ENCODE data around the gene FBP2. TPM values are rescaled to one million over a fixed set of nuclear protein-coding genes. Genes with fewer than 3 reads are reported as not detected.
"Not testable (repeated sequence)": the region's sequence is repeated elsewhere in the genome, so short reads cannot be mapped to it uniquely, and the experiment has no call there.

Gene FBP2
- total and polyA plus RNA-seq, 2 donors, result 0.56 to 2.2 TPM

- no peaks in the 10 kb centered on the region for H3K36me3 ChIP-seq (ENCODE audit: insufficient read depth)
- no peak for DNase-seq (ENCODE audit: extremely low spot score)
- WGBS, result 70% methylated on average over 2 of the region's 2 CpGs
- no peak overlapping the region for H3K4me3 ChIP-seq (ENCODE audit: low read depth, low read length)
- H3K27ac ChIP-seq (ENCODE audit: low read depth), result no peak overlapping the region
- no peaks in the 10 kb centered on the region for H3K4me1 ChIP-seq (ENCODE audit: insufficient read depth)
Observed at GRCh38 chr9:94567271-94567670, 26.4 kb downstream of the FBP2 start.

- no peaks in the 10 kb centered on the region for H3K4me1 ChIP-seq (ENCODE audit: insufficient read depth)
- no peak for DNase-seq (ENCODE audit: extremely low spot score)
- no peak overlapping the region for H3K4me3 ChIP-seq (ENCODE audit: low read depth, low read length)
- H3K27ac ChIP-seq (ENCODE audit: low read depth), result no peak overlapping the region
- H3K36me3 ChIP-seq (ENCODE audit: insufficient read depth), result no peaks in the 10 kb centered on the region
Observed at GRCh38 chr9:94566550-94566949, 27.1 kb downstream of the FBP2 start.

DNA sequence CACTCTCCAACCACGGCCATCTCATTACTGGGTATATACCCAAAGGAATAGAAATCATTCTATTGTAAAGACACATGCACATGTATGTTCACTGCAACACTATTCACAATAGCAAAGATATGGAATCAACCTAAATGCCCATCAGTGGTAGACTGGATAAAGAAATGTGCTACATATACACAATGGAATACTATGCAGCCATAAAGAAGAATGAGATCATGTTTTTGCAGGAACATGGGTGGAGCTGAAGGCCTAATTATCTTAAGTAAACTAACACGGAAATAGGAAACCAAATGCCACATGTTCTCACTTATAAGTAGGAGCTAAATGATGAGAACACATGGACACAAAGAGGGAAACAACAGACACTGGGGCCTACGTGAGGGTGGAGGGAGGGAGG lies 29.3 kb downstream of the FBP2 start:
- H3K27ac ChIP-seq (ENCODE audit: low read depth); DNase-seq (ENCODE audit: extremely low spot score); H3K4me1 ChIP-seq (ENCODE audit: insufficient read depth); H3K4me3 ChIP-seq (ENCODE audit: low read depth, low read length); H3K36me3 ChIP-seq (ENCODE audit: insufficient read depth): not testable (repeated sequence)
- 77% methylated on average over 3 of the region's 3 CpGs for WGBS

GRCh38 chr9:94563548-94563947 lies 30.1 kb downstream of the FBP2 start:
- H3K4me1 ChIP-seq (ENCODE audit: insufficient read depth), result no peaks in the 10 kb centered on the region
- DNase-seq (ENCODE audit: extremely low spot score), result no peak
- no peak overlapping the region for H3K4me3 ChIP-seq (ENCODE audit: low read depth, low read length)
- no peaks in the 10 kb centered on the region for H3K36me3 ChIP-seq (ENCODE audit: insufficient read depth)
- no peak overlapping the region for H3K27ac ChIP-seq (ENCODE audit: low read depth)
- WGBS, result 83% methylated on average over 2 of the region's 2 CpGs

GRCh38 chr9:94560237-94560636 lies 33.4 kb downstream of the FBP2 start:
- no peaks in the 10 kb centered on the region for H3K4me1 ChIP-seq (ENCODE audit: insufficient read depth)
- H3K4me3 ChIP-seq (ENCODE audit: low read depth, low read length), result no peak overlapping the region
- 93% methylated on average over 6 of the region's 6 CpGs for WGBS
- H3K36me3 ChIP-seq (ENCODE audit: insufficient read depth), result no peaks in the 10 kb centered on the region
- DNase-seq (ENCODE audit: extremely low spot score), result no peak
- no peak overlapping the region for H3K27ac ChIP-seq (ENCODE audit: low read depth)

- Histone ChIP-seq H3K36me3 (ENCODE audit: insufficient read depth) (no peaks in the 10 kb centered on the region), H3K4me3 (ENCODE audit: low read depth, low read length) (no peak overlapping the region), H3K27ac (ENCODE audit: low read depth) (no peak overlapping the region), H3K4me1 (ENCODE audit: insufficient read depth) (no peaks in the 10 kb centered on the region)
- 87% methylated on average over 4 of the region's 4 CpGs for WGBS
- DNase-seq (ENCODE audit: extremely low spot score), result no peak
Observed at GRCh38 chr9:94557376-94557775, 36.2 kb downstream of the FBP2 start.

DNA sequence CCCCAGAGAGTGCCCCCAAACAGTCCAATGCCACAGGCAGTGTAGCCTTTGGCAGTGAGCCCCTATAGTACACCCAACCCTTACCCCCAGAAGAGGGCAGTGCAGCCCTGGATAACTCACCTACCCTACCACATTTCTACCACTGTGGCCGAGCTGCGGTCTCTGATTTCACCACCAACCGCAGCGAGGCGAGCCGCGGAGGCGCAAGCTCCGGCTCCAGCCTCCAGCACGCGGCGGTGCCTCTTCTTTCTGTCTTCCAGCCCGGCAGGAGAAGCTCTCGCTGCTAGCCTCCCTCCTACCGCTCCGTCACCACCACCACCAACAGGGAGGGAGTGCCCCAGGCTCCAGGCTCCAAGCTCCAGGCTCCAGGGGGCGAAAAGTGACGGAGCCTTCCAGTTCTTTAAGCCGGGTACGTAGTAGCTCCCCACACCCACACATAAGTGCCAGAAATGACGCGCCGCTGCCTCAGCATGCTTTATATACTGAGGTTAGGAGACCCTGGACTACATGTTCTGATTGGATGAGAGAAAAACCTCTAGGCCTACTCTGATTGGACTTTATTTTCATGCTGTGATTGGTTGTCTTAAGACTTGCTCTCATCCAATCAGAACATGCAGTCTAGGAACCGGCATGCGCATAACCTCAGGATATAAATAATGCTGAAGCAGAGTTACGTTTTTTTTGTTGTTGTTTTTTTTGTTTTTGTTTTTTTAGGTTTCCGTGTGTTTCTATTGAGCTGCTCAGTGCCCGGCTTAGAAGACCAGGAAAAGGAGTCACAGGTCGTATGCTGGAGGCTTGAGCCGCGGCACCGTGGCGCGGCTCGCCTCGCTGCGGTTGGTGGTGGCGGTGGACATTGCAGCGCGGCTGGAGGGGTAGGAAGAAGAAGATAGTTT lies 38.9 kb downstream of the FBP2 start, which contains the start of gene PCAT7:
Gene PCAT7, plus strand, starts transcription at position 645 of the 893 bp plus-strand sequence.
- H3K27ac ChIP-seq (ENCODE audit: low read depth), result peak within 1 kb of the TSS; percentile 4
- H3K36me3 ChIP-seq (ENCODE audit: insufficient read depth), result no peaks in the 10 kb centered on the region
- no peak for DNase-seq (ENCODE audit: extremely low spot score)
- 82% methylated on average over 40 of the region's 40 CpGs for WGBS
- H3K4me3 ChIP-seq (ENCODE audit: low read depth, low read length), result no peak within 1 kb of the TSS
- no peaks in the 10 kb centered on the region for H3K4me1 ChIP-seq (ENCODE audit: insufficient read depth)

DNA sequence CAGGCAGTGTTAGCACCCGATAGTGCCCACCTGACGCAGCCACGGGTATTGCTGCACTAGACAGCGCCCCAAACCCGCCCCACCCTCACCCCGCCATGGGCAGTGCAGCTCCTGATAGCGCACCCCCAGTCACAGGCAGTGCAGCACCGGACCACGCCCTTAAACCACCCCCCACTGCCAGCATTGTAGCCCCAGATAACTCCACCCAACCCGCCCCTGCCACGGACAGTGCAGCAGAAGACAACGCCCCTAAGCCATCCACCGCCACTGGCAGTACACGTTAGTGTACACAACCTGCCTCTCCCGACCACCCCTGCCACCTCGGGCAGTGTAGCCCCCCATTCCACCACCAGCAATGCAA lies 39.6 kb downstream of the FBP2 start:
- H3K27ac ChIP-seq (ENCODE audit: low read depth), result no peak overlapping the region
- H3K4me1 ChIP-seq (ENCODE audit: insufficient read depth), result no peaks in the 10 kb centered on the region
- no peak for DNase-seq (ENCODE audit: extremely low spot score)
- 88% methylated on average over 16 of the region's 16 CpGs for WGBS
- no peaks in the 10 kb centered on the region for H3K36me3 ChIP-seq (ENCODE audit: insufficient read depth)
- no peak overlapping the region for H3K4me3 ChIP-seq (ENCODE audit: low read depth, low read length)

DNA sequence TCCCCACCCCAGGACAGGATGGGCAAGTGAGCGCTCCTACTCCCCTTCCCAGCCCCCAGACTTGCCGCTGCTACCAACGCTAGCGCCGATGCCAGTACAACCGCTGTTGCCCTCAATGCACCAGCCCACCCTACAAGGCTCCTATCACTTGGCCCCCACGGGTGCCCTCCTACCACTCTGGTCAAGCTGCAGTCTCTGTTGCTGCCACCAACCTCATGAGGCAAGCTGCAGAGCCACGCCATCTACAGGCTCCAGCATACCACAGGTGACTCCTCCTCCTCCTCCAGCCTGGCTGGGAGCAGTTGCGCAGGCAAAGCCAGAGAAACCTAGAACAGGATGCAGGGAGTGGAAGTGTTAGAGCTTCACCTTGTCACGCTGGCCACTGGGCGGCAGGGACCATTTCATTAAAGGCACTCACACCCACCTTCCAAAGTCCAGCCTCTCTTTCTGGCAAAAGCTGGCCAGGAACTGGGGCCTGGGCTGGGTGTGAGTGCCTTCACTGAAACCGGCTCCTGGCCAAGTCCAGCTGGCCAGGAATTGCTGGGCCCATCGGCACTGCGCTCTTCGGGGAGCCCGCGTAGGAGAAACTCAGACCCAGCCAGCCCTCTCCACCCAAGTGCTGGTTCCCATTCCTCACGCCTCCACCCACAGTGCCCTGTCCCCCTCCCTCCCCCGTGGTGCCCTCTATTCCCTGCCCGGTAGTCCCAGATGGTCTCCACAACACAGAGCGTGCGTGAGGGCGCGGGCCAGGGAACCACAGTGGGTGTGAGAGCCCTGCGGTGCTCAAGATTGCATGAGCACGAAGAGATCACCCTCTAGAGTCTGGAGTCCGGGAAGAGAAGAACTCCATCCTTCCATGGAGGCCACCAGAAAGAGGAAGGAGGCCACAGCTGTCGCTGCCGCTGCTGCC lies 40.3 kb downstream of the FBP2 start:
- no peaks in the 10 kb centered on the region for H3K36me3 ChIP-seq (ENCODE audit: insufficient read depth)
- no peak overlapping the region for H3K27ac ChIP-seq (ENCODE audit: low read depth)
- no peaks in the 10 kb centered on the region for H3K4me1 ChIP-seq (ENCODE audit: insufficient read depth)
- WGBS, result 90% methylated on average over 29 of the region's 29 CpGs
- DNase-seq (ENCODE audit: extremely low spot score), result no peak
- no peak overlapping the region for H3K4me3 ChIP-seq (ENCODE audit: low read depth, low read length)

DNA sequence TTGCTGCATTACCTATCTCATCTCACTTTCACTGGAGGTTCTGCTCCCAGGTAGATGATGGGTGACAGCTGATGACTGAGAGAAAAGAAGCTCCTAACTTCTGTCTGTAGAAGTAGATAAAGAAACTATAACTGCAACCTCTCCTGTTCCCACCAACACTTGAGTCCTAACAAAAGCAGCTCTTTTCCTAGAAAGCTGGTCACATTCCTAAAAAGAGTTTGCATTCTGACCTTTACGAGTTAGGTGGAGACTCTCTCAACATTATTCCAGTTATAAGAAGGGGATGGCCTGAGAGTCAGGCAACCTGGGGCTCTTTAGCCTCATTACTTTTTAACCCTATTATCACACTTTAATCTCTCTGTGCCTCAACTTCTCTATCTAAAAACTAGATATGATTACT lies 47.7 kb downstream of the FBP2 start:
- H3K27ac ChIP-seq (ENCODE audit: low read depth), result no peak overlapping the region
- H3K4me1 ChIP-seq (ENCODE audit: insufficient read depth), result no peaks in the 10 kb centered on the region
- H3K36me3 ChIP-seq (ENCODE audit: insufficient read depth), result no peaks in the 10 kb centered on the region
- DNase-seq (ENCODE audit: extremely low spot score), result no peak
- 54% methylated on average over 1 of the region's 1 CpG for WGBS
- H3K4me3 ChIP-seq (ENCODE audit: low read depth, low read length), result no peak overlapping the region

DNA sequence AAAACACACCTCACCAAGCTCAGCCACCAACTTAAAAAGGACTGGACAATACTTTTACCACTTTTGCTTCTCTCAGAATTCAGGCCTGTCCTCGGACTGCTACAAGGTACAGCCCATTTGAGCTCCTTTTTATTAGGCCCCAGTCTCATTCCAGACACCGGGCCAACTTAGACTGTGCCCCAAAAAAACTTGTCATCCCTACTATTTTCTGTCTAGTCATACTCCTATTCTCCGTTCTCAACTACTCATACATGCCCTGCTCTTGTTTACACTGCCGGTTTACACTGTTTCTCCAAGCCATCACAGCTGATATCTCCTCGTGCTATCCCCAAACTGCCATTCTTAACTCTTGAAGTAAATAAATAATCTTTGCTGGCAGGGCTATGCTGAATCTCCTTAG lies 49.3 kb downstream of the FBP2 start:
- 62% methylated on average over 3 of the region's 5 CpGs for WGBS
- not testable (repeated sequence) for H3K4me1 ChIP-seq (ENCODE audit: insufficient read depth); H3K27ac ChIP-seq (ENCODE audit: low read depth); H3K4me3 ChIP-seq (ENCODE audit: low read depth, low read length); DNase-seq (ENCODE audit: extremely low spot score); H3K36me3 ChIP-seq (ENCODE audit: insufficient read depth)

DNA sequence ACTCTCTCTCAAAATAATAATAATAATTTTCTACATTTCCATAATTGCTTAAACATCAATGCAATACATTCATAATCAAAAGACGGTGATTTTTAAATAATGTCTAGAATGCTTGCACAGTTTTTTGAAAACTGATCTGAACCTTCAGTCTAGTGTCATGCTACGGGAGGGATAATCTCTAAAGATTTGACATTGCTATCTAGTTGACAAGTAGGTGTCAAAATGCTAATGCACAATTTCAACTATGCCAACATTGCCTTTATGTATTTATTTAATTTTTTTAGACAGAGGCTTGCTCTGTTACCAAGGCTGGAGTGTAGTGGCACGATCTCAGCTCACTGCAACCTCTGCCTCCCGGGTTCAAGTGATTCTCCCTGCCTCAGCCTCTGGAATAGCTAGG lies 54.7 kb downstream of the FBP2 start:
- 92% methylated on average over 4 of the region's 4 CpGs for WGBS
- no peak for DNase-seq (ENCODE audit: extremely low spot score)
- H3K4me3 ChIP-seq (ENCODE audit: low read depth, low read length), result no peak overlapping the region
- H3K4me1 ChIP-seq (ENCODE audit: insufficient read depth), result no peaks in the 10 kb centered on the region
- no peak overlapping the region for H3K27ac ChIP-seq (ENCODE audit: low read depth)
- H3K36me3 ChIP-seq (ENCODE audit: insufficient read depth), result no peaks in the 10 kb centered on the region

- 80% methylated on average over 4 of the region's 4 CpGs for WGBS
- peak overlapping the region; percentile 23 for H3K27ac ChIP-seq (ENCODE audit: low read depth)
- DNase-seq (ENCODE audit: extremely low spot score), result no peak
- no peak overlapping the region for H3K4me3 ChIP-seq (ENCODE audit: low read depth, low read length)
- H3K36me3 ChIP-seq (ENCODE audit: insufficient read depth), result no peaks in the 10 kb centered on the region
- no peaks in the 10 kb centered on the region for H3K4me1 ChIP-seq (ENCODE audit: insufficient read depth)
Observed at GRCh38 chr9:94534901-94535300, 58.7 kb downstream of the FBP2 start.

GRCh38 chr9:94533601-94534000 lies 60.0 kb downstream of the FBP2 start:
- Histone ChIP-seq H3K4me3 (ENCODE audit: low read depth, low read length) (no peak overlapping the region), H3K4me1 (ENCODE audit: insufficient read depth) (no peaks in the 10 kb centered on the region), H3K27ac (ENCODE audit: low read depth) (no peak overlapping the region), H3K36me3 (ENCODE audit: insufficient read depth) (no peaks in the 10 kb centered on the region)
- 86% methylated on average over 10 of the region's 10 CpGs for WGBS
- no peak for DNase-seq (ENCODE audit: extremely low spot score)
